Measurements from ENCODE around the gene CHST15.
"Not testable (repeated sequence)": the region's sequence is repeated elsewhere in the genome, so short reads cannot be mapped to it uniquely, and the experiment has no call there.

Gene CHST15

DNA sequence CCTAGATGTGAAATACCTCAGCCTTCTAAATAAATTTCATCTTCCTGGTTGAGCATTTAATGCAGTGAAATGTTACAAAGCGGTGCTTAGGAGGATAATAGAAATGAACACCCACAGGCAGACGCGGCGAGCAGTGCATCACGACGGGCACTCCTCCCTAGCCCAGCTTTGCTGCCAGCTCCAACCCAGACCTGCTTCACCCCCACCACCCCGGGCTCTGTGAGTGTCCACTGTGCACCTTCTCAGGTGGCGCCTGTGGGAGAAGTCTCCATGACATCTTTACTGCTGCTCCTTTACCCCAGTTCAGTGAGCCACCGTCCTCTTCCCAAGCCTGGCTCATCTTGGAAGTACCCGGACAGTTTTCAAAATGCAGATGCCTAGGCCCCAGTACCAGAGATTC is 5.2 kb upstream of the CHST15 start:
- no peak for DNase-seq (ENCODE audit: low spot score)

DNA sequence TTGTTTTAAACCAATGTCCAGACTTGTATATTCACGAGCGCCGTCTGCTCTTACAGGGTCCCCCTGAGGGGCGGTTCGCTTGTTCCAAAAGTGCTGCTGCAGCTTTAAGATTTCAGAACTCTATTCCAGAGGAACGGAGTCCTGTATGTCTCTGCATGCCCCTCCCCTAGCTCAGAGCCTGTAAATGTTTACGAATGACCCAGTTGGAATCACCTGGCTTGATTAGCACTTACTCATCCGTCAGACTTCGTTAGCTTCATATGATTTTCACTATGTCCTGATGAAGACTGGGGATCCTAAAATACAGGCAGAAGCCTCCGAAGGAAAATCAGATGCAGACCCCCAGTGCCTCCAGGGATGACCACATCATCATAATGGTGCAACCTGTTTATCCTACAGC is 4.5 kb upstream of the CHST15 start:
- DNase-seq (ENCODE audit: low spot score) = no peak

GRCh38 chr10:124096494-124096893 is 3.1 kb upstream of the CHST15 start:
- no peak for DNase-seq (ENCODE audit: low spot score)

DNA sequence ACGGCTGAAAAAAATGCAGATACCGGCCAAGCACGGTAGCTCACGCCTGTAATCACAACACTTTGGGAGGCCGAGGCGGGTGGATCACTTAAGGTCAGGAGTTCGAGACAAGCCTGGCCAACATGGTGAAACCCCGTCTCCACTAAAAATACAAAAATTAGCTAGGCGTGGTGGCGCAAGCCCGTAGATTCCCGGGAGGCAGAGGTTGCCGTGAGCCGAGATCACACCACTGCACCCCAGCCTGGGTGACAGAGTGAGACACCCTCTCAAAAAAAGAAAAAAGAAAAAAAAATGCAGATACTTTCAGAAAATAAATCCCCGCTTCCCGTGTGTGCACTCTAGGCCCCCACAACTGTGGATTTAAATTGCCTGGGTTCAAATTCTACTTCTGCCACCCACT is 2.4 kb upstream of the CHST15 start:
- not testable (repeated sequence) for DNase-seq (ENCODE audit: low spot score)

- no peak for DNase-seq (ENCODE audit: low spot score)
Measured at GRCh38 chr10:124095096-124095495, 1.7 kb upstream of the CHST15 start.

GRCh38 chr10:124094419-124094785 is 1.0 kb upstream of the CHST15 start:
- DNase-seq (ENCODE audit: low spot score) = peak; percentile 73

DNA sequence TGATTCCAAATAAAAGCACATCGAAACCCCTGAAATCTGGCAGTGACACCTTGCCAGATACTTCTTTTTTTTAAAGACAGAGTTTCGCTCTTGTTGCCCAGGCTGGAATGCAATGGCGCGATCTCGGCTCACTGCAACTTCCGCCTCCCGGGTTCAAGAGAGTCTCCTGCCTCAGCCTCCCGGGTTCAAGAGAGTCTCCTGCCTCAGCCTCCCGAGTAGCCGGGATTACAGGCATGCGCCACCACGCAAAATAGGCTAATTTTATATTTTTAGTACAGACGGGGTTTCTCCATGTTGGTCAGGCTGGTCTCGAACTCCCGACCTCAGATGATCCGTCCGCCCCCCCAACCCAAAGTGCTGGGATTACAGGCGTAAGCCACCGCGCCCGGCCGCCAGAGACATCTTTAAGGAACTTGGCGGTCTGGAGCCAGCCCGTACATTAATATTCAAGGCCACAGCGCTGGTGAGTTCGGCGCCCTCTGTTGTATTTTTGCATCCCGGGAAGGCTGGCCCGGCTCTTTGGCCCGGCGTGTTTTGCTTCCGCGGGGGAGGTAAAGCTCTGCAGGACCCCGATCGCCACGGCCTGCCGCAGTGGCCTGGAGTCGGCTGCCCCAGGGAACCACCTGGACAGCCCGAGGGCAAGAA is 498 bp upstream of the CHST15 start:
- DNase-seq (ENCODE audit: low spot score) = not testable (repeated sequence)

- DNase-seq (ENCODE audit: low spot score) = no peak
Measured at GRCh38 chr10:124092250-124092859, 1.0 kb downstream of the CHST15 start.

DNA sequence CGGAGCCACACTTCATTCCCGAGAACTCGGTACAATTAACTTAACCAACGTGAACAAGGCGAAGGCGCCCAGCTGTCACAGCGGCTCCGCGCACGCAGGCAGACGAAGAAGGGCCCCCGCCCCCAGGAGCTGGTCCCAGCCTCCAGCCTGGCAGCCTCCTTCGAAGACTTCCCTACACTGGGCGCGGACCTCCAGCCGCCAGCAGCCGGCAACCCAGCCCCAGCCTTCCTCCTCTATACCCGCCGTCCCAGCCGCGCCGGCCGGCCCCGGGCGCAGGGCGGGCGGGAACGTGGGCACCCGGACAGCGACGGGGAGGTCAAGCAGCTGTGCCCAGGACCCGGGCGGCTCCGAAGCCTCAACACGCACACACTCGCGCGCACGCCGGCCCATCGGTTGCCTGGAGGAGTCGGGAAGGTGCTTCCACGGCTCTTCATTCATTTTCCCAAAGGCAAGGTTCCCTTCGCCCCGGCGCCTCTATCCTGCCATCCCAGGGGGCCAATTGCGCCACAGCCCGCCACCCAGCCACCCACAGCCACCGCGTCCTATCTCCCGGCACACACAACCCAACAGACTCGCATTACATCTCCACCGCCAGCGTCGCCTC is 1.6 kb downstream of the CHST15 start:
- no peak for DNase-seq (ENCODE audit: low spot score)

DNA sequence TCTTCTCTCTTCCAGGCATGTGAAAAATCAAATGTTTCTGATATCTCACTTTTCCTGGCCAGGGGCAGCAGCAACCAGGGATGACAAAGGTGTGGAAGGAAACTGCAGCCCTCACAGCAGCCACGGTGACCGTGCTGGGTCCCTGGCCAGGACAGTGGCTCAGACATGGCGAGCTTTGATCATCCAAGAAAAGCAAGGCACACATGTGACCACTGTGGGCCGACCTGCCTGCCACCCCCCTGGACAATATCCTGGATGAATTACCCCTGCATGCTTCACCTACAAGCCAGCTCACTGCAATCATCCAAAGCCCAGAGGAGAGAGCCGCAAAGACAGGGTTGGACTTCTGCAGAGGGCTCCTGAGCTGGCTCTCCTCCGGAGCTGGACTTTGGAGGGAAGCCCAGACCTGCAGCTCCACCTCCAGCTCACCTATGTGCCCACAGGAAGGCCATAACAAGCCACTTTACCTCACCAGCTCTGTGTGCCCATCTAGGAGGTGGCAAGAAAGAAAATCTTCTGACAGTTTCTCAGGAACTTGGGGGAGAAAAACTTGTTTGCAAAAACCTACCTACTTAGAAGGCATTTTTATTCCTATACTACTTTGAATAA is 2.7 kb downstream of the CHST15 start:
- DNase-seq (ENCODE audit: low spot score) = no peak

- DNase-seq (ENCODE audit: low spot score) = no peak
Measured at GRCh38 chr10:124089859-124090258, 3.5 kb downstream of the CHST15 start.

GRCh38 chr10:124088915-124089314 is 4.5 kb downstream of the CHST15 start:
- DNase-seq (ENCODE audit: low spot score) = no peak

DNA sequence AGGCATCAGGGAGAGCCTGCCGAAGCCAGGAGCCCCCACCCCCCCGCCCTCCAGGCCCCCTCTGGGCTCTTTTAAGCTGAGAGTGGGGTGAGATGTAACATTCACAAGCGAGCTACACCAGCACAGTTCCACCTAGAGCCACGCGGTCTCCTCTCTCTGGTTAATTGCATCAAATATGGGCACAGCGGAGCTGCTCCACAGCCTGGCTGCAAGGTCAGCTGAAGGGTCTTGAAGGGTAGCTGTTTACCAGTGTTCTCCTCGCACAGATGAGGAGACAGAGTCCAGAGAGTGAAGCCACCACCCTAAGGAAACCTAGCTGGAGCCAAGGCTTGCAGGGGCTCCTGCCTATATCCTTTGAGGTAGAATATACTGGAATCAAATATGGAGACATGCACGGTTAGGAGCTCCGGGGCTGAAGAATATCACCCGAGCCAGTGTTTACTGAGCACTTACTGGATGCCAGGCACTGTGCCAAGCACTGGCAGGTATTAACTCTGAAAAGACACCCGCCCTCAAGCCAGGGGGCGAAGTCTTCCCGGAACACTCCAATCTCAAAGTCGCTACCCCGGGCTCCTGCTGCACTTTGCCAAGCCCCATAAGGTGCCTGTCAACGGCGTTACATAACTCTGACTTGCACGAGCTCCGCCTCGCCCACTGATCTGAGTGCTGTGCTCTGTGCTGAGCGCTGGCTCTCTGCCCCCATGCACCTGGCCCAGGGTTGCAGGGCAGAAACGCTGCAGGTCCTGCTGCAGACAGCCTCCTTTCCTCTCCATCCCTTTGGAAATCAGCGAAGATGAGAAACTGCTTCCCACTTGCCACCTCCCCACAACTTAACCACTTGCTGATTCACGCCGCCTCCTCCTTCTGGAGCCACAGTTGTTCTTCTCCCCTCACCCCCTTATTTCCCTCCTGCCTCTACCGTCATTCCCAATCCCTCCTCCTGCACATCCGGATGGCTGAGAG is 5.4 kb downstream of the CHST15 start:
- no peak for DNase-seq (ENCODE audit: low spot score)

GRCh38 chr10:124086787-124087671 is 6.4 kb downstream of the CHST15 start:
- no peak for DNase-seq (ENCODE audit: low spot score)

DNA sequence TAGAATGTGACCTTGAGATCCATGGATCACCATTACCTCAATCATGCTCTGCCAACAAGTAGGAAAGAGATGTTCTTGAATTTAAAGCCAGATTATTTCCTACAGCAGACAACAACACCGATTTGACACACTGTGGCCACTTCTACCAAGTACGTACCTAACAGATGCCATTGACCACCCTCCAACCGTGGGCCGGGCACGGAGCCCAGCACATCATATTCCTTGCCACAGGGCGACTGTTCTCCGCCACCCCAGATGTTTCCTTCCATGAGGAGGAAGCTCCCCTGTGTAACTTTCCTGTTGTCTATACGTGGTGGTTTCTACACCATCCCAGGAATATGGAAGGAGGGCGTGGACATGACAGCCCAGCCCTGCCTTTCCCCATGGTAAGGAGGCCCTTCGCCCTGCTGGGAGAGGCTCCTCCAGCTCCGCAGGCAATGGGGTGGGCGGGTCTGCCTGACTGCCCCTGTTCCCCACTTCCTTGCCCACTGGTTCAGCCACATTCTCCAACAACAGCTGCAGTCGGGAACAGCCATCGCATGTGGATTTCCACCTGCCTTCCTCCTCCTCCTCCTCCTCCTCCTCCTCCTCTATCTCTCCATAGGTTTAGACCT is 7.2 kb downstream of the CHST15 start:
- DNase-seq (ENCODE audit: low spot score) = no peak

DNA sequence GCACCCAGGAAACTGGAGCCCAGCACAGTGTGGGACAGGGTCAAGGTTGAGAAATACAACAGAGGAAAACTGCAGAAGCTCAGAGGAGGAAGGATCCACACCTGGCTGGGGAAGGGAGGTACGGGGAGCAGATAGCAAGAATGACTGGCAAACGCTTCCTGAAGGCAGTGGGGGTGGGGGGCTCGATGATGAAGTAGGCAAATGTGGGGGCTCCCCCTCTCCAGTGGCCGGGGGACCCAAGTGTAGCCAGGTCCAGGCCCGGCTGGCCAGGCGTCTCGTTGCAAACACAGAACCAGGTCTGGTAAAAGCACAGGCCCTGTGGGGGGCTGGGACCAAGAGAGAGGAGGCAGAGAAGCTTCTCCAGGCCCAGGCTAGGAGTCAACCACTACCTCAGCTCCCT is 7.7 kb downstream of the CHST15 start:
- DNase-seq (ENCODE audit: low spot score) = no peak

- DNase-seq (ENCODE audit: low spot score) = no peak
Measured at GRCh38 chr10:124084708-124085107, 8.7 kb downstream of the CHST15 start.

DNA sequence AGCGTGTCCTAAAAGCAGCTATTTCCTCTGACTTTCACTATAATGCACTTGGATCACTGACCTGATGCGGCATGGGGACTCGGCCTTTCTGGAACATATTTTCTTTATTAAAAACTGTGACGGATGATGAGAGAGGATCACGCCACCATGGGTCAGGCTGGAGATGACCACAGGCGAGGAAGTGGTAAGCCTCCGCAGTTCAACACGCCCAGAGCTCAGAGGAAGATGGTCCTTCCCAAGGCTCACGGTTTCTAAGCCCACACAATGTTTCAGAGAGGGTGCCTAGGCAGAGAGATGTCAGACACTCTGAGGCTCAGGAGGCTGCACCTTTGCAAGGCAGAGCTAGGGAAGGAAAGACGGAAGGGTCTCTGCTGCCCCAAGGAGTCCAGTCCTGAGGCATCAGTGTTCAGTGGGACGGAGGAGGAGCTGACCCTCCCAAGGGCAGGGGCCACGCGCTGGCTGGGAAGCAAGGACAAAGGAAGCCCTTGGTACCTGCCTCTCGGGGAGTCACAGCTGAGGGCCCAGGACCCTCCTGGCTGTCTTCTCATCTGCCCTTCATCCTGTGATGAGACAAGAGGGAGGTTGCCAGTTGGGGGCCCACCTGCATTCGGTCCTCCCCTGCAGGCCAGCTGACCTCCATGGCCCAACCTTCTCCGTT is 9.5 kb downstream of the CHST15 start:
- no peak for DNase-seq (ENCODE audit: low spot score)

GRCh38 chr10:124083047-124083739 is 10.2 kb downstream of the CHST15 start:
- DNase-seq (ENCODE audit: low spot score) = no peak

DNA sequence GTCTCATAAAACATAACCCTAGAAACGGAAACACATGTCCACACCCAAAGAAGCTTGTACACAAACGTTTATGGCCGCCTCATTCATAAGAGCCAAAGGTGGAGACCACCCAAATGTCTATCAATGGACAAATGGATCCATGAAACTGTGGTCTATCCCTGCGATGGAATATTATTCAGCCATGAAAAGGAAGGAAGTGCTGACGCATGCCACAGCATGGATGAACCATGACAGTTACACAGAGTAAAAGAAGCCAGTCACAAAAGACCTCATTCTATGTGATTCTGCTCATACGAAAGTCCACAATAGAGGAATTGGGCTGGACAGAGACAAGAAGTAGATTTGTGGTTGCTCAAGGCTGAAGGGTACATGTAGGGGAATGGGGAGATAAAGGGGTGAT is 10.8 kb downstream of the CHST15 start:
- no peak for DNase-seq (ENCODE audit: low spot score)

All from pons (tissue), 1 donor.